H9 (cell line): ENCODE measurements around the gene ETV4. TPM values are rescaled to one million over a fixed set of nuclear protein-coding genes. Genes with fewer than 3 reads are reported as not detected.

ENCODE experiments used
- DNase-seq: peaks from one replicate; pipeline ENCODE4 v3.0.0-alpha.2; 2017
- H2AFZ ChIP-seq: one replicate; pipeline ENCODE4 v1.6.1; 2013; ENCODE audit warnings: mild to moderate bottlenecking, low read length, control low read depth, moderate library complexity
- H2AK5ac ChIP-seq: 2 replicates; pipeline ENCODE4 v1.6.1; 2013; ENCODE audit warnings: low read length, control low read depth, mixed read lengths; ENCODE audit not compliant: insufficient read length
- H2BK120ac ChIP-seq: one replicate; pipeline ENCODE4 v1.6.1; 2013; ENCODE audit warnings: low read depth, mild to moderate bottlenecking, low read length, control low read depth, inconsistent platforms; ENCODE audit not compliant: poor library complexity, severe bottlenecking
- H2BK12ac ChIP-seq: 2 replicates; pipeline ENCODE4 v1.6.1; 2013; ENCODE audit warnings: low read length, control low read depth, mixed read lengths, low read depth; ENCODE audit not compliant: insufficient read length
- H2BK15ac ChIP-seq: 2 replicates; pipeline ENCODE4 v1.6.1; 2013; ENCODE audit warnings: low read depth, low read length, control low read depth
- H2BK20ac ChIP-seq: one replicate; pipeline ENCODE4 v1.6.1; 2013; ENCODE audit warnings: low read depth, mild to moderate bottlenecking, low read length, control low read depth, inconsistent platforms; ENCODE audit not compliant: poor library complexity, severe bottlenecking
- H2BK5ac ChIP-seq: 2 replicates; pipeline ENCODE4 v1.6.1; 2013; ENCODE audit warnings: low read length, control low read depth, mixed read lengths; ENCODE audit not compliant: insufficient read length
- H3K14ac ChIP-seq: 2 replicates; pipeline ENCODE4 v1.6.1; 2013; ENCODE audit warnings: low read length, control low read depth; ENCODE audit not compliant: insufficient read depth
- H3K18ac ChIP-seq: 2 replicates; pipeline ENCODE4 v1.6.1; 2013; ENCODE audit warnings: low read depth, mild to moderate bottlenecking, mixed read lengths, low read length, control low read depth; ENCODE audit not compliant: insufficient read length
- H3K23ac ChIP-seq: 2 replicates; pipeline ENCODE4 v1.6.1; 2013; ENCODE audit warnings: low read length, control low read depth, mixed read lengths, low read depth; ENCODE audit not compliant: insufficient read length
- H3K23me2 ChIP-seq: 2 replicates; pipeline ENCODE4 v1.6.1; 2013; ENCODE audit warnings: low read depth, mild to moderate bottlenecking, mixed read lengths, low read length, control low read depth; ENCODE audit not compliant: insufficient read length, poor library complexity, severe bottlenecking
- H3K27ac ChIP-seq: 2 replicates; pipeline ENCODE4 v1.5.1; 2013; ENCODE audit warnings: low read length, control low read depth, mixed read lengths, low read depth; ENCODE audit not compliant: insufficient read length
- H3K27me3 ChIP-seq: 2 replicates; pipeline ENCODE4 v1.6.1; 2013; ENCODE audit warnings: low read length, control low read depth, inconsistent platforms; ENCODE audit not compliant: insufficient read depth
- H3K4ac ChIP-seq: 2 replicates; pipeline ENCODE4 v1.6.1; 2013; ENCODE audit warnings: low read depth, mild to moderate bottlenecking, control low read depth, inconsistent platforms, low read length, moderate library complexity
- H3K4me1 ChIP-seq: 2 replicates; pipeline ENCODE4 v1.6.1; 2013; ENCODE audit warnings: low read length, control low read depth, inconsistent platforms; ENCODE audit not compliant: insufficient read depth
- H3K4me2 ChIP-seq: 2 replicates; pipeline ENCODE4 v1.6.1; 2013; ENCODE audit warnings: low read length, control low read depth, mixed read lengths; ENCODE audit not compliant: insufficient read length, insufficient read depth
- H3K56ac ChIP-seq: 2 replicates; pipeline ENCODE4 v1.6.1; 2013; ENCODE audit warnings: low read depth, mild to moderate bottlenecking, mixed read lengths, low read length, control low read depth; ENCODE audit not compliant: insufficient read length
- H3K79me1 ChIP-seq: 2 replicates; pipeline ENCODE4 v1.6.1; 2013; ENCODE audit warnings: low read depth, mild to moderate bottlenecking, moderate library complexity, low read length, control low read depth, inconsistent platforms; ENCODE audit not compliant: insufficient read depth, poor library complexity, severe bottlenecking
- H3K79me2 ChIP-seq: 2 replicates; pipeline ENCODE4 v1.6.1; 2013; ENCODE audit warnings: low read length, control low read depth, inconsistent platforms; ENCODE audit not compliant: insufficient read depth
- H3K9ac ChIP-seq: 2 replicates; pipeline ENCODE4 v1.6.1; 2013; ENCODE audit warnings: low read length, control low read depth, mixed read lengths; ENCODE audit not compliant: insufficient read length; ENCODE audit errors: extremely low read depth
- H3K9me3 ChIP-seq: one replicate; pipeline ENCODE4 v1.6.1; 2013; ENCODE audit warnings: low read depth, low read length, inconsistent platforms; ENCODE audit not compliant: control insufficient read depth
- H3T11ph ChIP-seq: one replicate; pipeline ENCODE4 v1.6.1; 2013; ENCODE audit warnings: mild to moderate bottlenecking, low read length, control low read depth, inconsistent platforms
- H4K20me1 ChIP-seq: one replicate; pipeline ENCODE4 v1.6.1; 2013; ENCODE audit not compliant: control insufficient read depth, insufficient read length, insufficient read depth
- H4K5ac ChIP-seq: 2 replicates; pipeline ENCODE4 v1.6.1; 2013; ENCODE audit warnings: low read depth, mild to moderate bottlenecking, mixed read lengths, low read length, control low read depth; ENCODE audit not compliant: insufficient read length
- H4K8ac ChIP-seq: replicated peaks from 2 replicates; pipeline ENCODE4 v1.6.1; 2013; ENCODE audit warnings: low read length, control low read depth, mixed read lengths, low read depth; ENCODE audit not compliant: insufficient read length
- H4K91ac ChIP-seq: 2 replicates; pipeline ENCODE4 v1.6.1; 2013; ENCODE audit warnings: low read depth, mild to moderate bottlenecking, moderate library complexity, mixed read lengths, low read length, control low read depth; ENCODE audit not compliant: insufficient read length
- H3K27ac Mint-ChIP-seq, 3 experiments: 2 replicates in 2 of 3; 3 replicates in 1 of 3; pipeline ENCODE4 v1.8.0; 2020 to 2021; ENCODE audit warnings: mixed read lengths in 3 of 3, mild to moderate bottlenecking in 1 of 3, moderate library complexity in 1 of 3
- H3K27me3 Mint-ChIP-seq: 2 replicates; pipeline ENCODE4 v1.8.0; 2021; ENCODE audit warnings: low read depth, mild to moderate bottlenecking, moderate library complexity, mixed read lengths
- H3K36me3 Mint-ChIP-seq, 3 experiments: 2 replicates in 2 of 3; 3 replicates in 1 of 3; pipeline ENCODE4 v1.8.0; 2020 to 2021; ENCODE audit warnings: low read depth in 3 of 3, mixed read lengths in 3 of 3; ENCODE audit not compliant: insufficient read depth in 1 of 3
- H3K4me1 Mint-ChIP-seq, 2 experiments: 2 replicates each; pipeline ENCODE4 v1.8.0; 2020; ENCODE audit warnings: mixed read lengths in 2 of 2
- H3K4me3 Mint-ChIP-seq, 2 experiments: 2 replicates in 1 of 2; 3 replicates in 1 of 2; pipeline ENCODE4 v1.8.0; 2020 to 2021; ENCODE audit warnings: mild to moderate bottlenecking in 2 of 2, mixed read lengths in 2 of 2, moderate library complexity in 1 of 2
- H3K9me3 Mint-ChIP-seq, 2 experiments: 2 replicates in 1 of 2; 3 replicates in 1 of 2; pipeline ENCODE4 v1.8.0; 2020; ENCODE audit warnings: mild to moderate bottlenecking in 2 of 2, mixed read lengths in 2 of 2, moderate library complexity in 1 of 2
- CTCF ChIP-seq: fragments of 200-600 bp; sonication (generic); conservative IDR thresholded peaks from 3 replicates; pipeline ENCODE4 v1.8.0; 2021; ENCODE audit warnings: antibody characterized with exemption, mild to moderate bottlenecking
- WGBS: extraction: QIAGEN DNeasy Blood & Tissue Kit; methylation state at CpG from one replicate; pipeline ENCODE4 v1.1.7; 2013; ENCODE audit warnings: missing lambda C conversion rate, low lambda C conversion rate, mixed read lengths; ENCODE audit not compliant: insufficient read length; ENCODE audit errors: extremely low coverage; 5-methylcytosine and 5-hydroxymethylcytosine counted together
- total RNA-seq: library from RNA; stranded (reverse); gene quantifications from 2 replicates; pipeline ENCODE4 v1.2.1, GENCODE V29; 2021

ETV4 gene
- total RNA-seq, 1 experiment from 2014 or later, result 74.4 TPM

GRCh38 chr17:43578404-43578698 is 32.2 kb upstream of the ETV4 start:
- Histone ChIP-seq H2BK5ac (no peak overlapping the region), H3K9me3 (no peaks in the 10 kb centered on the region), H3T11ph (no peak overlapping the region), H3K79me2 (no peaks in the 10 kb centered on the region), H4K5ac (no peak overlapping the region), H3K4ac (no peak overlapping the region), H2AK5ac (no peak overlapping the region), H3K18ac (peak overlapping the region; percentile 27), H2BK20ac (no peak overlapping the region), H3K4me1 (no peaks in the 10 kb centered on the region), H3K27me3 (no peaks in the 10 kb centered on the region), H3K23me2 (peaks cover 3% of the 10 kb centered on the region), H3K79me1 (no peaks in the 10 kb centered on the region), H3K23ac (no peak overlapping the region), H3K9ac (no peak overlapping the region), H3K14ac (no peak overlapping the region; the same call in 1 of the 2 replicates), H4K91ac (no peak overlapping the region), H2BK15ac (no peak overlapping the region), H3K27ac (no peak overlapping the region), H4K8ac (no peak overlapping the region), H2BK120ac (no peak overlapping the region), H3K4me2 (no peak overlapping the region), H3K56ac (no peak overlapping the region), H2BK12ac (no peak overlapping the region), H2AFZ (no peak overlapping the region), H4K20me1 (no peaks in the 10 kb centered on the region)
- Mint-ChIP-seq H3K27me3 (no peaks in the 10 kb centered on the region; the same call in 1 of the 2 replicates), H3K36me3 (no peaks in the 10 kb centered on the region), H3K9me3 (no peaks in the 10 kb centered on the region; a peak in 1 of 5 replicates), H3K27ac (no peak overlapping the region; a peak in 1 of 7 replicates), H3K4me1 (peaks cover 37 to 39% of the 10 kb centered on the region in 2 experiments), H3K4me3 (no peak overlapping the region)
- no peak for TF ChIP-seq CTCF
- no CpG with 5 or more reads among the region's 1 CpG for WGBS
- DNase-seq, result no peak
